ENCODE data around the gene CNKSR1. TPM values are rescaled to one million over a fixed set of nuclear protein-coding genes. Genes with fewer than 3 reads are reported as not detected.

CNKSR1 gene
- total and polyA plus RNA-seq, 2 of the 8 experiments (the other 6 are each of a cell fraction or from before 2014, with no cell fraction given) = 13.9 to 14.5 TPM

DNA sequence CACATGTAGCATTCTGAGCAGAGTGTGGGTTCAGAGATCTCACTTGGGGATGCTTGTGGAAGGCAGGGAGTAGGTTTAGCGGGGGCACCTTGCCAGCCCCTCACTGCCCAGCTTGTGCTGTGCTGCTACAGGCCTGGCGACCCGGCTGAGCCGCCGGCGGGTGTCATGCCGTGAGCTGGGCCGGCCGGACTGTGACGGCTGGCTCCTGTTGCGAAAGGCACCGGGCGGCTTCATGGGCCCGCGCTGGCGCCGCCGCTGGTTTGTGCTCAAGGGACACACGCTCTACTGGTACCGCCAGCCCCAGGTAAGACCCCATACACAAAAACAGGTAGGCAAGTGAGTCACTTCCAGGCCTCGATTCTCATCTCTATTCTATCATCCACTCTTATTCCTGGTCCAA lies 7.6 kb downstream of the CNKSR1 start:
- TF ChIP-seq SIN3A (conservative IDR thresholded peaks at IDR 0.05 in 1 of 2, IDR thresholded peaks at IDR 0.05 in 1 of 2; ENCODE audit: low read depth in 1 of 2, low read length in 2 of 2) (no peak), PHF8 (conservative IDR thresholded peaks at IDR 0.05; ENCODE audit: low read depth, low read length) (no peak), SP4 (IDR thresholded peaks at IDR 0.05; ENCODE audit: low read length) (no peak)
- TF ChIP-seq, protein P1, sequence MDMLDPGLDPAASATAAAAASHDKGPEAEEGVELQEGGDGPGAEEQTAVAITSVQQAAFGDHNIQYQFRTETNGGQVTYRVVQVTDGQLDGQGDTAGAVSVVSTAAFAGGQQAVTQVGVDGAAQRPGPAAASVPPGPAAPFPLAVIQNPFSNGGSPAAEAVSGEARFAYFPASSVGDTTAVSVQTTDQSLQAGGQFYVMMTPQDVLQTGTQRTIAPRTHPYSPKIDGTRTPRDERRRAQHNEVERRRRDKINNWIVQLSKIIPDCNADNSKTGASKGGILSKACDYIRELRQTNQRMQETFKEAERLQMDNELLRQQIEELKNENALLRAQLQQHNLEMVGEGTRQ (IDR thresholded peaks at IDR 0.05; ENCODE audit: low read length) = no peak
- no peak for DNase-seq (ENCODE audit: low read depth in 1 of 2, low spot score in 2 of 2)
- Histone ChIP-seq H3K79me2 (ENCODE audit: control insufficient read depth in 1 of 2, insufficient read depth in 2 of 2, low read length in 2 of 2) (no peaks in the 10 kb centered on the region), H2BK120ac (replicated peaks; ENCODE audit: low read depth, low read length) (no peak overlapping the region), H4K91ac (replicated peaks; ENCODE audit: insufficient read length, low read length) (no peak overlapping the region), H3K36me3 (ENCODE audit: control insufficient read depth in 2 of 4, insufficient read depth in 4 of 4, low read length in 3 of 4) (peaks cover 0 to 10% (median 3%) of the 10 kb centered on the region in 4 experiments; a peak in 4 of 8 replicates), H3K23me2 (ENCODE audit: low read depth, low read length) (no peaks in the 10 kb centered on the region), H2BK15ac (ENCODE audit: low read length) (no peak overlapping the region), H2BK20ac (ENCODE audit: low read length) (no peak overlapping the region), H4K5ac (ENCODE audit: insufficient read length, low read depth, low read length) (no peak overlapping the region), H3K4ac (replicated peaks; ENCODE audit: insufficient read length, low read depth, low read length) (no peak overlapping the region), H3K9me3 (ENCODE audit: insufficient read depth in 2 of 2, low read depth in 1 of 2, low read length in 1 of 2) (no peaks in the 10 kb centered on the region), H3K79me1 (ENCODE audit: low read depth, low read length) (no peaks in the 10 kb centered on the region), H3K27ac (ENCODE audit: low read depth, low read length) (no peak overlapping the region), H2AK5ac (ENCODE audit: low read depth, low read length) (no peak overlapping the region), H3K9ac (replicated peaks in 1 of 4; ENCODE audit: extremely low read depth in 1 of 4, low read depth in 3 of 4, low read length in 3 of 4) (no peak overlapping the region), H3K23ac (ENCODE audit: insufficient read length) (no peak overlapping the region), H3K4me2 (ENCODE audit: insufficient read depth in 1 of 2, low read depth in 2 of 2, low read length in 2 of 2) (no peak overlapping the region), H2BK12ac (ENCODE audit: low read depth, low read length) (no peak overlapping the region), H3K27me3 (replicated peaks in 1 of 4; ENCODE audit: control insufficient read depth in 3 of 4, extremely low read depth in 1 of 4, insufficient read depth in 3 of 4, low read length in 3 of 4) (no peaks in the 10 kb centered on the region), H3K4me1 (replicated peaks in 1 of 4; ENCODE audit: control insufficient read depth in 3 of 4, insufficient read depth in 4 of 4, low read length in 3 of 4) (no peaks in the 10 kb centered on the region), H3K56ac (replicated peaks; ENCODE audit: insufficient read length, low read depth, low read length) (no peak overlapping the region), H4K20me1 (replicated peaks in 1 of 2; ENCODE audit: control insufficient read depth in 1 of 2, insufficient read depth in 2 of 2, low read length in 2 of 2) (no peaks in the 10 kb centered on the region), H3K4me3 (ENCODE audit: extremely low read depth in 1 of 4, insufficient read depth in 2 of 4, low read depth in 3 of 4, low read length in 4 of 4) (no peak overlapping the region), H4K8ac (ENCODE audit: extremely low read depth, insufficient read depth, low read length) (no peak overlapping the region), H3K14ac (ENCODE audit: insufficient read length) (no peak overlapping the region), H2BK5ac (ENCODE audit: low read depth, low read length) (no peak overlapping the region), H3K18ac (ENCODE audit: extremely low read depth, low read length) (no peak overlapping the region), H2AFZ (ENCODE audit: low read length) (no peak overlapping the region)
- FAIRE-seq = no peak
- ChIA-PET CTCF (ENCODE audit: partially characterized antibody) (interaction anchor here (0.7 to 12.6 kb wide), 3 partner anchors 11 to 570 kb away, joined by 4 to 159 read pairs (median 7); partner anchors contain the start of genes C1orf232, CEP85, CNKSR1 and ZNF593), POLR2A (ENCODE audit: partially characterized antibody) (interaction anchor here (0.8 to 1.5 kb wide), 2 partner anchors 11 to 20 kb away, joined by 4 to 5 read pairs; no protein-coding TSS in a partner anchor)
- WGBS, 2 experiments (ENCODE audit: extremely low coverage in 1 of 2, insufficient coverage in 1 of 2, insufficient read length in 1 of 2, insufficient replicate concordance in 2 of 2, low coverage in 1 of 2, low lambda C conversion rate in 2 of 2, missing lambda C conversion rate in 1 of 2) = 97% methylated on average over 21 of the region's 21 CpGs; no CpG with 5 or more reads in 1 of the 2 experiments
